Hematopoietic multipotent progenitor cell treated with erythropoietin and hydrocortisone succinate and interleukin-3 and kit ligand, for 6 days (in vitro differentiated cells): ENCODE data around the gene UBE2D1.

Experiments used
- DNase-seq: peaks from one replicate; pipeline ENCODE4 v3.0.0-alpha.2; 2015

The UBE2D1 gene

GRCh38 chr10:58334817-58335305 is at the start of gene UBE2D1:
Gene UBE2D1 (plus strand): TSS chr10:58335006. CDS start chr10:58335202, 196 bp downstream.
- DNase-seq = peak; percentile 87

GRCh38 chr10:58291538-58292174 is 43.1 kb upstream of the UBE2D1 start:
- DNase-seq = peak; percentile 86

- no peak for DNase-seq
These were observed 40.8 kb upstream of the UBE2D1 start for GRCh38 chr10:58293989-58294388.

- peak; percentile 83 for DNase-seq
These were observed 35.2 kb upstream of the UBE2D1 start for GRCh38 chr10:58299580-58299979.

DNA sequence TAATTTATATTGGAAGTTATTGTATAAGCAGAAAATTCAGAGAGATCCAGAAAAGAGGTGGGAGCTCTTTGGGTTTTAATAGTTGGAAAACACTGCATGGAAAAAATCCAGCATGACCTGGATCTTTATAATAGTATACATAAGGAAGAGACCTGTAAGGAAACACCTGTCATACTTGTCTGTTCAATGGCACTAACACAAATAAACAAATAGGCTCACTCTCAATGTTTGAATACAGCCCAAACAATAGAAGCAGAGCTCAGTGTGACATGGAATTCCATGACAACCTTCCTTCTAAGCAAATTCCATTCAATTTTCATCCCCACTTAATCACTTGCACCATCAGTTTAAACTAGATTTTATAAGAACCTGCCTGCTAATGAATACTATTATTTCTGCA is 34.1 kb upstream of the UBE2D1 start:
- DNase-seq = no peak

DNA sequence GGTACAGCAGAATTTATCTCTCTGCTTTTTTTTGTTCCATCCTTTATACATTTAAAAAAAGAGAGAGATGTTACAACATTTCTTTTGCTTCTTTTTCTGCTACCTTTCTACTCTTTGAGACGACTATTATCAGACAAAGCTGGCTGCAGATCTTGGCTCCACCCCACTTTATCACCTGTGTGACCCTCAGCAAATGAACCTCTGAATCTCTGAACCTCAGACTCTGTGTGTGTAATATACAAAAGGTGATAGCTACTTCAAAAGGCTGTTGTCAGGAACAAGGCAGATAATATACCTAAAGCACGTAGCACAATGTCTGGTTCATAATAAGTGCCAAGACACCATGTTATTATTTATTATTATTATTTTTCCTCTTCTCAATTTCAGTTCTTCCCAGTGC is 32.6 kb upstream of the UBE2D1 start:
- no peak for DNase-seq

DNA sequence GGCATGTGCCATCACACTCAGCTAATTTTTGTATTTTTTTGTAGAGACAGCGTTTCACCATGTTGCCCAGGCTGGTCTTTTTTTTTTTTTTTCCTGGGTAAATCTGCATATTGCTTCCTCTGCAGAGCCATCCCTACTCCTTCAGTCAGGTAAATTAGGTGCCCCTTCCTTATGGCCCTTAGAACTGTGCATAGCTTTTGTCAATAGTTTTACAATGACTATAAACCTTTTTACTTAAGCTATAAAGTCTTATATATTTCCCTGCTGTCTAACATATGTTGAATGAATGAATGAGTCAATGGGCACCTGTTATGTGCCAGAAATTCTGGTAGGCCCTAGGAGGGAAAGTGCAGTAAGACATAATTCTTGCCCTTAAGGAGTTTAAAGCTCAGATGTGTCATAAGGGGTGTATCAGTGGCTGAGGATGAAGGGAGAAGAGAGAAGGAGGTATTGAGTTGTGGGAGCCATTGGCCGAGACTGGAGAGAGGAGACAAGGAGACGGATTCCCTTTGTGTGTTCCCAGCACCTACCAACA is 30.6 kb upstream of the UBE2D1 start:
- no peak for DNase-seq

- DNase-seq = no peak
These were observed 29.0 kb upstream of the UBE2D1 start for GRCh38 chr10:58305821-58306220.

- DNase-seq = no peak
These were observed 27.1 kb upstream of the UBE2D1 start for GRCh38 chr10:58307676-58308075.

DNA sequence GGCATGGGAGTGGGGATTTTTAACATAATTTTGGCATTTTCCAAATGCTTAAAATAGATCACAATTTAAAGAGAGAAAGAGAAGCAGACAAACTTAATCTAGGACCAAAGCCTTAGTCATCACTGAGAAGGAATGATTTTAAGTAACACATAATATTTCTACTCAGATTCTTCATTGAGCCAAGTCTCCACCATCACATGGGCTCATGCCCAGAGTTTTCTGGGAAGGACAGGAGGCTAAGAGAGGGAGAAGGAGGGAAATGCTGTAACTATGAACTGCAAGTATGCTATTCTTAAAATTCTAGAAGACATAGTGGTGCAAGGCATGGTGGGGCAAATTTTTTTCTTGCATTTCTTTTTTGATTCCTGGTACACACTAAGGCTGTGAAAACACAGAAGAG is 23.8 kb upstream of the UBE2D1 start:
- no peak for DNase-seq

GRCh38 chr10:58316874-58317273 is 17.9 kb upstream of the UBE2D1 start:
- DNase-seq = no peak

GRCh38 chr10:58318346-58318745 is 16.5 kb upstream of the UBE2D1 start:
- DNase-seq = no peak

DNA sequence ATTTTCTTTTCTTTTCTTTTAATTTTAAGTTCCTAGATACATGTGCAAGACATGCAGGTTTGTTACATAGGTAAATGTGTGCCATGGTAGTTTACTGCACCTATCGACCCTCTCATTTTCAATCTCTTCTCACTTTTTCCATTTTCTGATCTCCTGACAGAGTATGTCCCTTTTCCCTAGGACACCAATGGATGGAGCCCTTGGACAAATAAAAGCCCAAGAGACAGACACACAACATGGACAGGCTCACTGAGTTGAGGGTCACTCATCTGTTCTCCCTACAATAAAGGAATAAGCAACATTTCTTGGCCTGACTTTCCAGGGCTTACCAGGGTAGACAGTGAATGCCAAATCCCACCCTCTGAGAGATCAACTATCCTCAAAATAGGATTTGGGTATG is 15.2 kb upstream of the UBE2D1 start:
- DNase-seq = no peak

DNA sequence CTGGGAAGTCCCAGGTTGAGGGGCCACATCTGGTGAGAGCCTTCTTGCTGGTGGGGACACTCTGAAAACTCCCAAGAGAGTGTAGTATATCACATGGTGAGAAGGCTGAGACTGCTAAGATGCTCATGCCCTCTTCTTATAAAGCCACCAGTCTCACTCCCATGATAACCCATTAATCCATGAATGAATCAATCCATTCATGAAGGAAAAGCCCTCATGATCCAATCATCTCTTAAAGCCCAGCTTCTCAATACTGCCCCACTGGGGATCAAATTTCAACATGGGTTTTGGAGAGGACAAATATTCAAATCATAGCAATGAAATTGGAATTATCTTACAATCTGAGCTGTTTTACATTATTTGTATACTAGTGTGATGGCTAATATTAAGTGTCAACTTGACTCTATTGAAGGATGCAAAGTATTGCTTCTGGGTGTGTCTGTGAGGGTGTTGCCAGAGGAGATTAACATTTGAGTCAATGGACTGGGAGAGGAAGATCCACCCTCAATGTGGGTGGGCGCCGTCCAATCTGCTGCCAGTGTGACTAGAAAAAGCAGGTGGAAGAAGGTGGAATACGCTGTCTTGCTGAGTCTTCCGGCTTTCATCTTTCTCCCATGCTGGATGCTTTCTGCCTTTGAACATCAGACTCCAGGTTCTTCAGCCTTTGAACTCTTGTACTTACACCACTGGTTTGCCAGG is 14.3 kb upstream of the UBE2D1 start:
- no peak for DNase-seq

- DNase-seq = peak; percentile 66
These were observed 12.6 kb upstream of the UBE2D1 start for GRCh38 chr10:58322072-58322834.

DNA sequence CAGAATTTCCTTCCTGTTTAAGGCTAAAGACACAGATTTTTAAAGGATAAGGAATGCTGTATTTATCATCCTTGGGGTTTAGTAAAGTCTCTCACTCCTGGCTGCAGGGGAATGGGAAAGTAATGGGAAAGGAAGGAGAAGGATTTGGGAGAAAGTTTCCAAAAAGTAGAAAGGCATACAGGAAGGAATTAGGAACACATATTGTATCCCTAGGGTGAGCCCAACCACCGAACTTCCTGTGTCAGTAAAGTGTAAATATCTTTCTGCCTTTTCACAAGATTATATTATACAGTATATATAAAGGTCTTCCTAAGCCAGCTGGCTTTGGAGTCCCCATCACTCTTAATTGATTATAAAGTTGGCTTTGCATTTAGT is 12.0 kb upstream of the UBE2D1 start:
- DNase-seq = no peak

DNA sequence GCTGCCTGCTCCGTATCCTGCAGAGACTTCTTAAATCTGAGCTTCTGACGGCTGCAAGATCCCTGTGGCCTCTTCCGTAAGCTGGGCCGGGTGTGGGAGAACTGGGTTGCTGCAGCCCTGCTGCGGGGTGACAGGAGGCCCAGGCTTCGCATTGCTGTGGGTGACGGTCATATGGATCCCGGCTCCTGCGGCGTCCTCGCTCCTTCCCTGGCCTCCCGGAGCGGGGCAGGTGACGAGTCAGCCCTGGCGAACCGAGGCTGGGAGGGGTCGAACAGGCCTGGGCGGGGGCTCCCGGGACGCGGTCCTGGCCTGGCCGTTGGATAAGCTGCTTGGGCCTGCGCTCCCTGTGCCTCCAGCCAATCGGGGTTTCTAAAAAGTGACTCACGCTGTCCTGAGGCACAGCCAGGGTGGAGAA is 7.8 kb upstream of the UBE2D1 start:
- no peak for DNase-seq

DNA sequence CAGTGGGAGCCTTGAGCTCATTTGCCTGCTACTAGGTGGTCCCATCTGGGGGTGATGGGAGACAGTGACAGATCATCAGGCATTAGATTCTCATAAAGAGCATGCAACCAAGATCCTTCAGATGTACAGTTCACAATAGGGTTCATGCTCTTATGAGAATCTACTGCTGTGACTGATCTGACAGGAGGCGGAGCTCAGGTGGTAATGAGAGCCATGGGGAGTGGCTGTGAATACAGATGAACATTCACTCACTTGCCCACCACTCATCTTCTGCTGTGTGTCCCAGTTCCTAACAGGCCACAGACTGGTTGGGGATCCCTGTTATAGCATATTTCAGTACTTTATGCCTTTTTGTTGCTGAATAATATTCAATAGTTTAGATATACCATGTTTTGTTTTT is 6.6 kb upstream of the UBE2D1 start:
- no peak for DNase-seq

GRCh38 chr10:58330431-58330830 is 4.4 kb upstream of the UBE2D1 start:
- no peak for DNase-seq

- DNase-seq = peak; percentile 11
These were observed 3.2 kb upstream of the UBE2D1 start for GRCh38 chr10:58331646-58332045.

DNA sequence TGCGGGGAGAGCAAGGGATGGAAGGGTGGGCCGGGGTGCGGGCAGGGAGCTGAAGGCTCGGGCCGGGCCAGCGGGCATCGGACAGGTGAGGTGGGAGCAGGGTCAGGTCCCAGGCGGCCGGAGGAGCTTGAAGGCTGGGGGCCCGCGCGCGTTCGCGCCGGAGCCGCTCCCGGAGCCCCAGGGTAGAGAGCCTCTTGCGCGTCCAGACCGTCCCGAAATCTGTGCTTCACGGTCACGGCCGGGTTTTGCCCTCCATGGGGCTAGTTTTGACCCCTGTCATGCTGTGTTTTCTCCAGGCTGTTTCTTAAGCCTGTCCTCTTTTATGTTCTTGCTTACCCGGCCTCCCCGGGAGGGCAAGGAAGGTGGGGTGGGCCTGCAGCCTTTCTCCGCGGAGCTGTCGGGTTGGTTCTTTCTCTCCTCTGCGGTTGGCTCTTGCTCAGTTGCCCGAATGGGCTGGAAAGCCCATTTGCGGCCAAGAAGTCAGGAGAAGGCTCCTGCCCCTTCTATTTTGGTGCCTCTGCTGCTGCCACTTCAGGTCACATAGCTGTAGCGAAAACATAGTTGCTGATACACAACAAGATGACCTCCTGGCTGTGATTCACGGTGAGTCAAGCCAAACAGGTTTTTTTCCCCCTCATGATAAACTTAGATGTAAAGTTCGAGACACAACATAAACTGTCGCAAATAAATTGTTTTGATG is 650 bp downstream of the UBE2D1 start:
- DNase-seq = peak; percentile 12

GRCh38 chr10:58336242-58336641 is 1.4 kb downstream of the UBE2D1 start:
- peak; percentile 13 for DNase-seq

- DNase-seq = no peak
These were observed 6.6 kb downstream of the UBE2D1 start for GRCh38 chr10:58341422-58341821.
